ENCODE data around the gene CCSAP.

DNA sequence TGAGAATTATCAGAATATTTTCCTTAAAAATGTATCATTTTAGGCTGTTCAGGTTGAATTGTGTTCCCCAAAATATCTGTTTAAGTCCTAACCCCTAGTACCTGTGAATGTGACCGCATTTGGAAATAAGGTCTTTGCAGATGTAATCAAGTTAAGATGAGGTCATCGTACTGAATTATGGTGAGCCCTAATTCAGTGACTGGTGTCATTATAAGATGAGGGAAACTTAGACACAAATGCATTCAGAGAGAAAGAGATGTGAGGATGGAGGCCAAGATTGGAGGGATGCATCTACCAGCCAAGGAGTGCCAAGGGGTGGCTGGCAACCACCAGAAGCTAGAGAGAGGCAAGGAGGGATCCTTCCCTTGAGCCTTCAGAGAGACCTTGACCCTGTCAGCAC, 67.8 kb downstream of the CCSAP start:
- TF ChIP-seq POLR2A (IDR thresholded peaks at IDR 0.05; ENCODE audit: low read length) = no peak
- no peak for TF ChIP-seq GATA1 (IDR thresholded peaks at IDR 0.05; ENCODE audit: low read depth, low read length)

All from erythroblast (primary cell).